GM21717 (cell line): ENCODE data around the gene KCNIP1.
"Not testable (repeated sequence)": the region's sequence is repeated elsewhere in the genome, so short reads cannot be mapped to it uniquely, and the experiment has no call there.

Experiments used
- ATAC-seq: cut with Tn5 transposase; IDR thresholded peaks from one replicate; pipeline ENCODE4 v1.9.1; 2021; ENCODE audit warnings: mild to moderate bottlenecking, moderate library complexity; ENCODE audit not compliant: unreplicated experiment

KCNIP1 gene

GRCh38 chr5:170533383-170533782, 29.6 kb downstream of the KCNIP1 start:
- ATAC-seq, result no peak

- ATAC-seq, result no peak
Observed at GRCh38 chr5:170534177-170534576, 30.4 kb downstream of the KCNIP1 start.

DNA sequence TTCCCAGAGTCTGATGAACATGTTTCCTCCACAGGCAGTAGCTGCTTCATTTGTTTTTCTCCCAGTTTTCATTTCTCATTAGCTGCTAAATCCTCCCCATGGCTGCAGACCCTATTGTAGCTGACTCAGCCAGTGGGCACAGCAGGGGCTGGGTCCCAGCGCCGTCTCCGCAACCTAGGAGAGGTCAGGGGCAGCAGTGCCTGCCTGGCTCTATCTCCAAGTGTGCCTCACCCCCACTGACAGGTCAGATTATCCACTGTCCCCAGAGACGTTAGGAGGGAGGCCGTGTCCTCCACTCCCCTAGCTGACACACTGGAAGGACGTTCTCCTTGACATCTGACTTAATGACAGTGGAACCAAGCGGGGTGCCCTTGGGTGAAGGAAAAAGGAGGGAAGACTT, 31.1 kb downstream of the KCNIP1 start:
- ATAC-seq, result no peak

GRCh38 chr5:170536525-170536924, 32.7 kb downstream of the KCNIP1 start:
- no peak for ATAC-seq

GRCh38 chr5:170537451-170538095, 33.8 kb downstream of the KCNIP1 start:
- ATAC-seq, result no peak

- no peak for ATAC-seq
Observed at GRCh38 chr5:170538096-170538465, 34.3 kb downstream of the KCNIP1 start.

DNA sequence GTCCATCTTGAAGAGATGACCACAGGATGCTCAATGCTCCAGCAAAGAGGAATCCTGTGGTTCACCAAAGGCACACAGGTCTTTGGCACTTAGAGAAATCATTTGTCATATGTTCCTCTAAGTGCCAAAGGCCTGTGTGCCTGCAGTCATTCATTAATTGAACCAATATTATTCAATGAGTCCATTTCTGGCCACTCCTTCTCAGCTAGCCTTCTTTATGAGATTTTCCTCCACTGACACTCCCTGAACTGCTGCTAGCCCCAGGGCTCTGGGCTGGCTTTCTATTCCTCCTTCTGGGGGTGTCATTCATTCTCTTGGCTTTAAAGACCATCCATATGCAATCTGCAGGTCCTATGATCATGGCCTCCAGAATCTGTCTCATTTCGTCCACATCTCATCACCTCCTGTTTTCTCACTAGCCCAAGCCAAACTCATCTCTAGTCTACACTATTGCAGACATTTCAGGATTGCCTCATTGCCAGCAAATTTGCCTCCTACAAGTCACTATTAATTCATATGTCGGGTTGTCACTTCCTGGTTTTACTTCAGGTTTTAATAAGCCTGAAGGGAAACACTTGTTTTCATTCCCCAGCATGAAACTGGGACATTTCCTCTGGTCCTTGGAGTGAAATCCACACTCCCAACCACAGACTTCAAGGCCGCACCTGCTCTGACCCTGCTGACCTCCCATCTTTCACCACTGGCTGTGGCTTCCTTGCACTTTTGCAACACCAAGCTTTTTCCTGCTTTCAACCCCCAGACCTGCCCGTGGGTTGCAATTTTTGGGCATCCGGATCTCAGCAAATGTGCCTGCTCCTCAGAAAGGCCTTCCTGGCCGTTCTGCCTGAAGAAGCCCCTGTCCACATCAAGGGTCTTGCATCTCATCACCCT, 35.1 kb downstream of the KCNIP1 start:
- no peak for ATAC-seq

DNA sequence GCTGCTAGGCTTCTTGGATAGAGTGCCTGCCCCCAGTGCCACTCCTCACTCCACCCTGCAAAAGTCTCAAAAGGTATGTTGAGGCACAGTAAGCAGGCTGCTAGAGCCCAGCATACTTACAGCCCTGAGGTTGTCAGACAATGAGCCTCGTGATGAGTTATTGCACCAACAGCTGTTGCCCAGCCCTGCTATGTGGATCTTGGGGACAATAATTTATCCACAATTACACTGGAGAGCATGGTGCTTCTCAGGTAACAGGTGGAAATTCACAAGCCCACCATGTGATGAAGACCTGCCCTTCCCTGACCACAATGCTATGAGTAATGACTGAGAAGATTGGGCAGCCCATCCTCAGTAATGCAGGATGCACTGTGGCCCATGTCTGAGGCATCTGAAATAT, 36.5 kb downstream of the KCNIP1 start:
- ATAC-seq, result no peak

- no peak for ATAC-seq
Observed at GRCh38 chr5:170541146-170541769, 37.4 kb downstream of the KCNIP1 start.

DNA sequence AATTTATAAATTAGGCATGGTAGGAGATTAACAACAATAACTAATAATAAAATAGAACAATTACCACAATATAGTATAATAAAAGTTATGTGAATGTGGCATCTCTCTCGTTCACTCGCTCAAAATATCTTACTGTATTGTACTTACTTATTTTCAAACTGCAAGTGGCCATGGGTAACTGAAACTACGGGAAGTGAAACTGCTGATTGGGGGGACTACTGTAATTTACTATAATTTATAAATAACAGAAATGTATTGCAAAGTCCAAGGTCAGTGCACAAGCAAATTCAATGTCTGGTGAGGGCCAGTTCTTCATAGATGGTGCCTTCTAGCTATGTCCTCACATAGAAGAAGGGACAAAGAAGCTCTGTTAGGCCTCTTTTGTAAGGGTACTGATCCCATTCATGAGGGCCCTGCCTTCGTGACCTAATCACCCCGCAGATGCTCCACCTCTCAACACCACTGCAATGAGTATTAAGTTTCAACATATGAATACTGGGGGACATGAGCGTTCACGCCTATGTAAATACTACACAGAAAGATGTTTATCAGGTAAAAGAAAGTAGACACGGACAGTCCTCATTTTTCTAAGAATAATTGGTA, 39.0 kb downstream of the KCNIP1 start:
- ATAC-seq, result no peak

DNA sequence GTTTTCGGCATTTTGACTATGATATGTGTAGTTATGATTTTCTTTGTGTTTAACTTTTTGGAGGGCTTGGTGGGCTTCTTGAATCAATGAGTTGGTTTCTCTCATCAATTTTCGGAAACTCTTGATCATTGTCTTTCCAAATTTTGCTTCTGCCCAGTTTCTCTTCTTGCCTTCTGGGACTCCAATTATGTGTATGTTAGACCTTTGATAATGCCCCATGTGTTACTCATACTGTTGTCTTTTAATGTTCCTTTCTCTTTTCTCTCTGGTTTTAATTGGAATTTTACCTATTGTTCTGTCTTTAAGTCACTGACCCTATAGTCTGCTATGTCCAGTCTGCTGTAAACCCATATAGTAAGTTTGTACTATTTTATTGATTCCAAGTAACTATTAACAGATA, 41.5 kb downstream of the KCNIP1 start:
- ATAC-seq, result no peak

- ATAC-seq, result no peak
Observed at GRCh38 chr5:170545811-170546210, 42.0 kb downstream of the KCNIP1 start.

- no peak for ATAC-seq
Observed at GRCh38 chr5:170546282-170546681, 42.5 kb downstream of the KCNIP1 start.

GRCh38 chr5:170550382-170550781, 46.6 kb downstream of the KCNIP1 start:
- ATAC-seq, result not testable (repeated sequence)

- ATAC-seq, result no peak
Observed at GRCh38 chr5:170551076-170551475, 47.3 kb downstream of the KCNIP1 start.

- no peak for ATAC-seq
Observed at GRCh38 chr5:170551622-170552021, 47.8 kb downstream of the KCNIP1 start.

- ATAC-seq, result no peak
Observed at GRCh38 chr5:170552621-170553115, 48.8 kb downstream of the KCNIP1 start.

GRCh38 chr5:170553218-170553617, 49.4 kb downstream of the KCNIP1 start:
- ATAC-seq, result no peak

DNA sequence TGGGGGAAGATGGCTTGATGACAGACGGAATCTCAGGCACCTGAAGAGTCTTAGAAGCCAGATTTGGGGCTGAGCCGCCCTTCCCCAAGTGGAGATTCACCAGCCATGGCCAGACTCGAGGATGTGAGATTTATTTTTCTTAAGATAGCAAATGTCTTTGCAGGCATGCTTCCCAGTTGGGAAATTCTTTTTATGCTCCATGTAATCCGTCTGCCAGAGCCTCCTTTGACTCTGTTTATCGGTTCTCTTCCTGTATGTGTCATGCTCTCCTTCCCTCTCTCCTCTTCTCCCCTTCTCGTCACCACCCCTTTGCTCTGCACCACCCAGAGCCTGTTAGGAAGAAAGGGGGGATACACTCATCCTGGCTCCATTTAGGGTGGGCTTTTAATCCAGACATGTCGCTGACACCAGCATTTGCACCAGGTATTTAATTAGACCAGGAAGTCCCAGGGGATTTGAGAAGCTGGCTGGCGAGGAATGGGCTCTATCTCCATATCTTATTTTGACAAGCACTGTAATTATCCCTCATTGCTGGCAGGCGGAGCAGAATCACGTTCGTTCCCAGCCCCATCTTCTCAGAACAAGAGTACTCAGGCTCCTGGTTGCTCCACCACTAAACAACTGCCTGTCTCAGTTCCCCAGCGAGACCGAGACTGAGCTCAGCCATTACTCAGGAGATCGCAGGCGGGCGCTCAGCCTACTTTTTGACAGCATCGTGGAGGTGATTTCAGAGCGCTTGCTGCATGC, 50.9 kb downstream of the KCNIP1 start:
- no peak for ATAC-seq

DNA sequence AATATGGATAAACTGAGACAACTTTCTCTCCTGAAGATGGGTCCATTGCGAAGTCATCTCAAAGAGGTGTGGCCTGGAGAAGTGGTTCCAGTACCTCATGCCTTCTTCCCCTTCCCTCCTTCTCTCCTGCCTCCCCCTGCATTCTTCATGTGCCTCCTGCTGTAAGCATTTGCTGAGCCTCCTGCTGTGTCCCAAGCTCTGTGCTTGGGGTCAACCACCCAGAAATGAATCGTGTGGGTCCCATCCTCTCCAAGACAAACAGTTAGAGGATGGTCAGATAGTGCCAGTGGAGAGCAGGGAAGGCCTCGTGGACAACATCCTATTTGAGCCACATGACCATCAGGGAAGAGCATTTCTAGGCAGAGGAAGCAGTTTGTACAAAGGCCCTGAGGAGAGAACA, 53.5 kb downstream of the KCNIP1 start:
- ATAC-seq, result no peak

DNA sequence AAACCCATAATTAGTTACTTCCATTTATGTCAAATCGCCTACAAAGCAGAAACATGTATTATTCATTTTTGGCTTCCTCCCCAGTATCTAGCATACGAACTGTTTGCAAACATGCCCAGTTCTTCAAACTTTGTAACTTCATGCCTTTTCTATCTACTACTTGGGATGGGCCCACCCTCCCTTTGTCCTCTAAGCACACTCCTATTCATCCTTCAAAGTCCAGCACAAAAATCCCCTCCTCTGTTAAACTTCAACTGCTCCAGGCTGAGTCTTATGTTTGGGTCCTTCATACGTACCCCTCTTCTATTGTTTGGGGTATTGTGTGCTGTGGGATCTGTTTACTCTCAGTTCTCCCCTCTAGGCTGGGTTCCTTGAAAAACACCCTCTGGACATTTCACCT, 55.5 kb downstream of the KCNIP1 start:
- ATAC-seq, result no peak
